GM21576 (cell line): Measurements from ENCODE around the gene KCP.
"Not testable (repeated sequence)": the region's sequence is repeated elsewhere in the genome, so short reads cannot be mapped to it uniquely, and the experiment has no call there.

Source experiments
- ATAC-seq: cut with Tn5 transposase; IDR thresholded peaks from one replicate; pipeline ENCODE4 v1.9.1; 2021; ENCODE audit warnings: mild to moderate bottlenecking, moderate library complexity; ENCODE audit not compliant: unreplicated experiment

The KCP gene

DNA sequence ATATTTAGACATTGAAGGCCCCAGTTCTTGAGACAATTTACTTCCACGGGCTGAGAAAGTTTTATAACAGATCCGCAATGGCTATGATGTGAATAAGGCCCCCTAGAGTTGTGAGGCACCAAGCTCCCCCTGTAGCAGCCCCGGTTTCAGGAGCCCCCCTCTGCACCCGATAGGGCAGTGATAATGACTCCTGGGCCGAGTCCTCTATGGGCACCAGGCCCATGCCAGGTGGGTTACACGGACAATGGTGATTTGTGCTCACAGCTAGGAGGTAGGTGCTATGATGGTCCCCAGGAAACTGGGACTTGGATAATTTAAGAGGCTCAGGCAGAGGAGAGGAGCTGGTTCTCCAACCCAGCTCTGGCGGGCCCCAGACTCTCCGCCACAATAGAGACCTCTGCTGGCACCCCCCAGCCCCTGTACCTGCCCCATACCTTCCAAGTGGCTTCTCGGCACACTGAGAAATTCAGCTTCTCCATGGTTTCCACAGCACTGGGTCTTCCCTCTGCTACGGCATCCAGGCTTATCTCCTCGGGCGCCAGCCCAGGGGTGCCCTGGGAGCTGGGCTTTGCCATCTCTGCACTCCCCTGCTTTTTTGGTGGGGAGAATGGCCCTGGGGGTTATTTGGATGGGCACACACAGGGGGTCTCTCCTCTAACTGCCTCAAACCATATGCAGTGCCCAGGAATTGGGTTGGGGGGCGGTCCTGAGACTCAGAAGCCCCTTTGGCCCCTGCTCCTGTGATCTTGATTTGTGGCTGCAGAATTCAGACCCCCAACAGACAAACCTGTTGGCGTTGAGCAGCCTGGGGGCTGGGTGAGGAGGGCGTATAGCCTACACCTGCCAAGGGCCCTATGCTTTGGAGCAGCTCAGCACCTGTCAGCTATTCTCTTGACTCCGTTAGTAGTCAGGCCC is 12.2 kb upstream of the KCP start:
- no peak for ATAC-seq

DNA sequence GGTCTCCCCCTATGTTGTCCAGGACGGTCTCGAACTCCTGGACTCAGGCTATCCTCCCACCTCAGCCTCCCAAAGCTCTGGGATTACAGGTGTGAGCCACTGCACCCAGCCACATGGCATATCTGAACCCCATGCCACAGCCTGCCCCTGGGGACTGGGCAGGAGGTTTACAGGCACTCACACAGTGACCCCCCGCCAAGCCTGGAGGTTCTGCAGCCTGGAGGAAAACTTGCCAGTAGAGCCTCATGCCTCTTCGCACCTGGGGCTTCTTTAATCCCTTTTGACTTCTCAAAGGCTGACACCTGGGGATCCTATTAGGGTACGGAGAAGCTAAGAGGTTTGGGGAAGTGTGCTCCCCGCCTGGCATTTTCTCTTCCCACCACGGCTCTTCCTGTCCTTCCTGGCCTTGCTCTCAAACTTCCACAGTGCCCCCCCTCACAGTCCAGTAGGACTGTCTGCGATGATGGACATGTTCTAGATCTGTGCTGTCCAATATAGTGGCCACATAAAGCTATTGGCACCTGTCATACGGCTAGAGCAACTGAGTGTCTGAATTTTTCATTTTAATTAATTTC is 11.4 kb upstream of the KCP start:
- ATAC-seq: no peak

DNA sequence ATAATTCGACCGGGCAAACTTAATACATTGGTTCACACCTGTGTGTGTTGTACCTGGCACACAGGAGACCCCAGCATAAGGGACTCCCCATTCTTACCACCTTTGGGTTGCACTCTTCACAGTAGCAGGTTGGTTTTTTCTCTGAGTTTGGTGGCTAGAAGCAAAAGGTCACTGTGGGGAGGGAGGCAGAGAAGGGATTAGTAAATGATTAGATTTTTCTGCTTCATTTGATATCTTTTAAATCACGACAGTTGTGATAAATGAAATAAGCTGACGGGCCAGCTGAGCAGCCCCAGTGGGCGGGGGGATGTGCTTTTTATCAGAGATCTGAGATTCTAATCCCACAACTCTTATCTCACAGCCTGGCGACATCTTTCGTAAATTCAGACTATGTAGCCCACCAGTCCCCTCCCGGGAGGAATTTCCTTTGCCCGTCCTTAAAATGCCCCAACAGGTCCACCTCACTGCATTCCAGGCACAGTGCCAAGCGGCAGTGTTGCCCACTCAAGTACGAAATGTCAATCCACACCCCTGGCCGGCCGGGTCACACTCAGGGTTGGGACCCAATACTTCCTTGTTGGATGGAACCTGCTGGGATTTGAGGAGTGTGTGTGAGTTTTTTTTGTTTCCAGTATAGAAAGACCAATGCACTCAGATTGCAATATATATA is 10.5 kb upstream of the KCP start:
- no peak for ATAC-seq

DNA sequence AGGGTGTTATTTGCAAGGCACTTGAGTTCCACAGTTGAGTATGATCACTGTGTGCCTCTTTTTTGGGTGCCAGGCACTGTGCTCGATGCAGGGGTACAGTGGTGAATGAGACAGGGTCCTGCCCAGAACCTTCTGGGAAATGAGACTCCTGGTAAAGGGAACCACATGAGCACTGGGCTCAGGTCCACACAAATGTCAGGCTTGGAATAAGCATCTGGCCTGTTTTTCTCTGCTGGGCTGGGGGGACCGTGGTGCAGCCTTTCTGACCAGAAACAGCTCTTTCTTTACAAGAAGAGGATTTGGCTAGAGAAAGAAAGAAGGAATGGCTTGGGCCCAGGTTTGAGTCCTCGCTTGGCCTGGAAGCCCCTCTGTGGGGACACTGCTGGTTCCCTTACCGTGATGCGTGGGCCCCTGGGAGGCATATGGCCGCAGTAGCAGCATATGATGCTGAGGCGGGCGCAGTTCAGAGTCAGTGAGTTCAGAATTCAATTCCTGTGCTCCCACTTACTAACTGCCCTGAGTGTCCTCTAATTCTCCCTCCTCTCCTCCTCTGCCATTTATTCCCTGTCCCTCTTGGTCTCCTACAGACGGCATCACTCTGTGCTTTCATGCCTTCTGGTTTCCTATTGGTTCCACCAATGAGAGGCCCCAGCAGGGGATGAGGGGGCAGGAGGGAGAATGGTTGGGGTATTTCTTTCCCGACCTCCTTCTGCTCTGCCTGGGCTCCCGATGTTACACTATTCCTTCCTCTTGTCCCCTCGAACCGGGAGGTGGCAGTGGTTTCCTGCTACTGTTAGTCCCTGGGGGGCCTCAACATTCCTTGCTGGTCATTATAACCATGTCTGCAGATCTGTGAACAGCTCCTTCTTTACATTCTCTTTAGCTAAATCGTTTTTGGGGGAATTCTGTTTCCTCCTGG is 9.6 kb upstream of the KCP start:
- ATAC-seq: no peak

DNA sequence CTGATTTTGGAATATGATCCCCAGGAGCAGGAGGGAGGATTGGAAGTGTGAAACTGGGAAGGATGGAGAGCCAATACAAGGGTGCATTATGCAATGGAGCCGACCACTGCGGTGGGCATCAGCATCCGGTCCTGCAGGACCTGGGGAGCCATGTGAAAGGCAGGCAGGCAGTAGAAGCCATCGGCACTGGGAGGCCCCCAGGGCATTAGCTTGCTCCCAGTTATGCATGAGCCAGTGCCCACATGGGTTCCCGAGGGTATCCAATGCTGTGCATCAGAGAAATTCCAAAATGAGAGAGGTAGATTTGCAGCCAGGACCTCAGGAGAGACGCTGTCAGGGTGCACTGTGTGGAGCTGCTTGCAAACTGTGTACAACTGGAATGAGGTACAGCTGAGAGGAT is 8.7 kb upstream of the KCP start:
- no peak for ATAC-seq

DNA sequence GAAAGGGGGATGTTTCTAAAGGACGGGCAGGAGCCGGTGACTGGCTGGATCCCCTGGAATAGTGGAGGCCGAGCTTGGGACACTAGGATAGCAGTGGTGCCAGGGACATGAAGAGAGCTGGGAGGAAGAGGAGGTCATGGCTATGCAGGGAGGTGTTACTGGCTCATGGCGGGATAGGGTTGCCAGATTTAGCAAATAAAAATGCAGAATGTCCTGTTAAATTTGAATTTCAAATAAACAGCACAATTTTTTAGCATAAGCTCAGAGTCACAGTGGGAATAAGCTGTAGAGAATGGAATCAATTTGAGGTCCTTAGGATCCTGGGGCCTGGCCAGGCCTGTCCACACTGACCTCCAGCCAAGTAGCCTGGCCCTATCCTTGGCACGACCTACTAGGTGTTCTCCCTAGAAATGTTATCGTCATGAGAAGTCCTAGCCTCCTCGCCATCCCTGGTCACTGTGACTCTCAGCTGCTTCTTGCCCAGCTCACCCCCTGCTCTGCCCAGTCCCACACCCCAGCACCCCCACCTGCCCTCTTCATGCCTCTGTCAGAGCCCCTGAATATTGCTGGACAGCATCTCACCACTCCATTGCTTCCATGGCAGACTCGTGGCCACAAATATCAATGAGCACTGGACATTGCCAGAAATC is 7.6 kb upstream of the KCP start:
- no peak for ATAC-seq

DNA sequence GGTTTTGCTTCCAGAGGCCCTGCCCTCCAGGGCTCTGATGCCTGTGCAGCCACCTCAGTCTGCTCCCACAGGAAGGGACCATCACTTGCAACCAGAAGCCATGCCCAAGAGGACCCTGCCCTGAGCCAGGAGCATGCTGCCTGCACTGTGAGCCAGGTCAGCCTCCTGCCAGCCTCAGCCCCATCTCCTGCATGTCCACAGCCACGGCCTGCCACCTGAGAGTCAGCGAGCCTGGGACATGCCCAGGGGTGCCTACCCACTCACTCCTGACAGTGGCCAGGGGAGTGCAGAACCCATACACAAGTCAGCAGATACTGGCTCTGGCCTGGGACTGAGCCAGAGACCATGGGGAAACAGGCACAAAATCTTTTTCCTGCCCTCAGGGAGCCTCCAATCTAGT is 6.6 kb upstream of the KCP start:
- no peak for ATAC-seq

DNA sequence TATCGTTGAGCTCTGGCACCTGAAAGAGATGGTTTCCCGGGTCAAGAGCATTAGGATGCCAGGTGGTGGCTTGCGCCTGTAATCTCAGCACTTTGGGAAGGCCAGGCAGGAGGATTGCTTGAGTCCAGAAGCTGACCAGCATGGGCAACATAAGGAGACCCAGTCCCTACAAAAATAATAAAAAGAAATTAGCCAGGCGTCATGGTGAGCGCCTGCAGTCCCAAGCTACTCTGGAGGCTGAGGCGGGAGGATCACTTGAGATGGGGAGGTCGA is 6.1 kb upstream of the KCP start:
- no peak for ATAC-seq

DNA sequence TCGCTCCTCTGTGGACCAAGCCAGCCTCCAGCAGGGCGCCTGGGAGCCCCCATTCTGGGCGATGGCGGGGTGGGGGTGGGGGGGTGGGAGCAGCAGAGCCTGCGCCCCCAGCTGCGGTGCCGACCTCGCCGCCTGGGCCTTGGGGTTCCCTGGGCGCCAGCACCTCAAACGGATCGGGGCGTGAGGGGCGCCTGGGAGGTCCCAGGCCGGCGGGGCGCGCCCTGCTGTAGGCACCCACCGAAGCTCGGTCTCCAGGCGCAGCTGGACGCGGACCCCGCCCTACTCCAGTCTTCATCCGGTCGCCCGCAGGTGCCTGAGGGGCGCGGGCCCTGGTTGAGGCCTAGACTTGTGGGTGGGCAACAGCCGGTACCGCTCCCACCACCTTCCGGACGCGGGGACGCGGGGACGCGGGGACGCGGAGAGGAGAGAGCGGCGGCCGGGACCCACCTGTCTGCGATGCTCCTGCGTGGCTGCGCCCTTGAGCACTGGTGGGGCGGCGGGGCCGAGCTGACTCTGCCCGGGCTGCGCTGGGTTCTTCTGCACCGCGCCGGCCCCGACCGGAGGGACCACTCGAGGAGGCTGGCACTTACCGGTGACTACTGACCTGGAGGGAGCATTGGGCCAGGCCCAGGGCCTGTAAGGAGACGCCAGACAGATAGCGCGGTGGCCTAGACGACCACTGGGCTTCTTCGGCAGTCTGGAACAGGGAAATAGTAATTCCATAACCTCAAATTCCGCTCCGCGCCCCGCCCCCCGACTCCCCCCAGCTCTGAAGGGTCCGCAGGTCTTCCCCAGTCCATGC is 5.5 kb upstream of the KCP start:
- ATAC-seq: no peak

DNA sequence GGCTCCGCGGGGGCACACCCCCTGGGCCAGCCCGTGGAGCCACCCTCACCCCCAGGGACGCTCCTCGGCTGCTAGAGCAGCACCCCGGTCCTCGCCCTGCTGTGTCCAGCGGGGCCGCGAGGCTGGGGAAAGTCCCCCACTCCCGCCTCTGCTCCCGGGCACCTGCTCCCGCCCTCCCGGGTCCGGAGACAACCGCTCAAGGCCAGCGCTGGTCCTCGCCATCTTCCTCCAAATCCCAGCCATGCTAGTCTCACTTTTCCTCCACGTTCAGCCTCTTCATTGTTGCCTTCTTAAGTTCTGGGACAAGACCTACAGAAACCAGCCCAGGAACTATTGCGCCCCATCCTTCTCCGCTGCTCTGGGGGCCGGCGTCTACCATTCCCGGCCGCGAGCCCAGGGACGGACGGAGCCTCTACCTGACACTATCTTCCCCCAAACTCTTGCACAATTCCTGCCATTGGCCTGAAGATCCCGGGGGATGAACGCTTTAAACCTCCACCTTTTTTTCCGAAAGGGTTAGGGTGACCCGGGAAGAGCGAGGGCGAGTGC is 4.8 kb upstream of the KCP start:
- ATAC-seq: no peak

DNA sequence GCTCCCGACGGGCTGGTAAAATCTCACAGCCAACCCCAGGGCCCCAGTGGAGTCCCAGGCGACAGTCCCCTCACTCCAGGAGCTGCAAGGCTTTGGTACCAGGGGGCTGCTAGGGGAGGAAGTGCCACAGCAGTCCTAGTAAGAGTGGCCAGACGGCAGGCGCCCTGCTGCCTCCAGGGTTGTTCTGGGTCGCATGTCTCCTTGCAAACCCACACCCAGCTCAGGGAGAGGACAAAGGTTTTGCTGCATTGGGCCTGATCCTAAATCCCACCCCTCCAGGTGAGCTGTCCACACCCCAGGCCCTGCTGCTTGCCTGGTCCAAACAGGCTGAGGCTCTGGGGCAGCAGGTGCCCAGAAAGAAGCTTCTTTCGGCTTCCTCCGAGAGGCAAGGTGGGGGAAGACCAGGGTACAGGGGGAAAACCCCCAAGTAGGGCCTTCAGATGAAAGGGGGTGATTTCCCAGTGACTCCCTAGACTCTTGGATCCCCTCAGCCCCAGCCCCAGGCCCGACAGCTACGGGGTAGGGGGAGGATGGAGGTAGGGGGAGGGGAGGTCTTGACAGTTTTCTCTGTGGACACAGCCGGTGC is 4.2 kb upstream of the KCP start:
- ATAC-seq: peak; percentile 42

DNA sequence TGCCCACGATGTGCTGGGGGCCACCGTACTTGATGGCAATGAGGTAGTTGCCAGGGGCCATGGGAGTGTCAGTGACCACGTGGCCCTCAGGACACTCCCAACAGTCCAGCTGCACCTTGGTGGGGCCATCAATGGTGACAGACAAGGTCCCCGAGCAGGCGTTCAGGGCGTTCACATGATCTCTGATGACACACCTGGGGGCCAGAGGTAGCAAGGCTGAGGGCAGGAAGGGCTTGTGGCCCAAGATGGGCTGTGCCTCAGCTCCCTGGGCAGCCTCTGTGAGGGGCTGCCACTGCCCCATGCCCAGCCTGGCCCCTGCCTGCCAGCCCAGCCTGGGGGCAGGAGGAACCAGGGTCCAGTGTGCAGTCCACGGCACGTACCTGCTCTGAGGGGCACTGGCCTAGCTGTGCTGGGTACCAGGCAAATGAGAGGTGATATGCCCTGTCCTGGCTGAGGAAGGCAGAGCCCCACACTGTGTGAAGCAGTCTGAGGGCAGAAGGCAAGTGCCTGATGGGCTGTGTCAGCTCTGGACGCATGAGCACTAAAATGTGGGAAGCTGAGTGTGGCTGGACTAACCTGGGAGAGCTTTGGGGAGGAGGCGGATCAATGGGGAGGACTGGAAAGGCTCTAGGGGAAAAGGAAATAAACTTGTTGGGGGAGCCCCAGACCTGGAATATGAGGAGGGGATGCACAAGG is 3.5 kb upstream of the KCP start:
- no peak for ATAC-seq

DNA sequence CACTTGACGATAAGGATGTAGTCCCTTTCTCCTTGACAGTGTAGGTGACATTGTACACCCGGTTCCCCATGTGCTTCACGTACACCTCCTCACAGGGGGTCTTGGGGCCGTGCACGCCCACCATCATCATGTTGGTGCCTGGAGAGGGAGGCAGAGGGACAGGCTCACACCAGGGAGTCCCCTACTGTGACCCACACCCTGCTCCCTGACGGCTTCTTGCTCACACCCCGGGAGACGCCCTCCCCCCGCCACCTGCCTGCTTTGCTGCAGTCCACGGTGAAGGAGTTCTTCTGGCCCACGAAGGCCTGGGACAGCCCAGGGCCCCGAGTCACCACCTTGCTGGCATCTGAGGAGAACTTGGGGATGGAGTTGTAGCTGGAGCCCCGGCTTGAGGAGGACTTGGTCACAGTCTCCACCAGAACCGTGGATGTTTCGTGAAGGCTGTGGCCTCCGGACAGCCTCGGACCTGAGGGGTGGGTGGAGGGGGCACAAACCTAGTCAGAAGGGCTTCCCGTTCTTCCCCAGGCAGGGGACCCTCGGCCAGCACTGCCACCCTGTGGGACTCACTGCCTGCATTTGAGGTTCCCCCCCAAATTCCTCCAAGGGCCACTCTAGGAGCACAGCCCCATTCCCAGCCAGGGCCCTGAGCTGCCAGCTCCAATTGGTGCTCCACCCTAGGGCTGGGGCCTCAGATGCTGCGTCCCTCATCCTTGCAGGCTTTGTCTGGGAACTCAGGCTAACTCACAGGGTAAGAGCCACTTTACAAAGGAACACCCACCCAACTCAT is 2.4 kb upstream of the KCP start:
- ATAC-seq: not testable (repeated sequence)

DNA sequence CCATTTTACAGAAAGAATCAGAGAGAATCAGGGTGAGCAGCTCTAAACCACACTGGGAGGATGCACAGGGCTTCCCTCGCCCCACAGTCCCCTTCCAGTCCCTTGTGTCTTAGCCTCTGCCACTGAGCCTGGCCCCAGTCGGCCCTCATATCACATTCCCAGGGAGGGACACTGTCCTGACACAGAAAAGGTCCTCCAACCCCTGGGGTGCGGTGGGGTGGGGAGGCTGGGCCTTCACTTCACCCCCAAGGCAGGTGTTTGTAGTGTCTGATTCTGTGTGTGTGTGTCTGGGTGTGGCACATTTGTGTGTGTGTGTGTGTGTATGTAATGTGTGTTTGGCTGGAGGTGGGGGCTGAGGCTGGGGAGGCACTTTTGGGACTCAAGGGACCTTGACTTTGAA is 1.8 kb upstream of the KCP start:
- no peak for ATAC-seq

DNA sequence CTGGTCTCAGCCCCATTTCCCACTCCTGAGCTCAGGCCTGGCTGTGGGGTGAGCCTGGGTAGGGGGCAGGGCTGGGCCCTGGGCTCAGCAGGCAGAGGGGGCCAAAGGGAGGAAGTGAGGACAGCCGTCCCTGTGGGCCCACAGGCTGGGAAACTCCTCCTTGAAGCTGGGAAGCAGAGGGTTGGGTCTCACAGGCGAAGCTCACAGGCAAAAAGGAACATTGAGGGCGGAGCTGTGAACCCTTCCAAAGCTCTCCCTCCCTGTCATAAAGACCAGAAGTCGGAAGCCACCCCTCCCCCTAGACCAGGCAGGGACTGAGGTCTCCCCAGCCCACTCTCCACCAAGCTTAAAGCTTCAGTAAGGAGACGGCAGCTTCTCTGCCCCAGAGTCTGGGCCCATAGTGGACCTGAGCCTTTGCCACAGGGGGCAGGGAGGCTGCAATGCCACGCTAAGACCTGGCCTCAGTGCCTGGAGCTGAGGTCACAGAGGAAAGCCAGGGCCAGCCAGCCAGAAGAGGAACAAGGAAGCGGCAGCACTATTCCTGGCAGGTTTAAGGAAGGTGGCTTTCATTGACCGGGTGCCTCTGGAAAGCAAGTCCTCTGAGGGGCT is 1.0 kb upstream of the KCP start:
- no peak for ATAC-seq

DNA sequence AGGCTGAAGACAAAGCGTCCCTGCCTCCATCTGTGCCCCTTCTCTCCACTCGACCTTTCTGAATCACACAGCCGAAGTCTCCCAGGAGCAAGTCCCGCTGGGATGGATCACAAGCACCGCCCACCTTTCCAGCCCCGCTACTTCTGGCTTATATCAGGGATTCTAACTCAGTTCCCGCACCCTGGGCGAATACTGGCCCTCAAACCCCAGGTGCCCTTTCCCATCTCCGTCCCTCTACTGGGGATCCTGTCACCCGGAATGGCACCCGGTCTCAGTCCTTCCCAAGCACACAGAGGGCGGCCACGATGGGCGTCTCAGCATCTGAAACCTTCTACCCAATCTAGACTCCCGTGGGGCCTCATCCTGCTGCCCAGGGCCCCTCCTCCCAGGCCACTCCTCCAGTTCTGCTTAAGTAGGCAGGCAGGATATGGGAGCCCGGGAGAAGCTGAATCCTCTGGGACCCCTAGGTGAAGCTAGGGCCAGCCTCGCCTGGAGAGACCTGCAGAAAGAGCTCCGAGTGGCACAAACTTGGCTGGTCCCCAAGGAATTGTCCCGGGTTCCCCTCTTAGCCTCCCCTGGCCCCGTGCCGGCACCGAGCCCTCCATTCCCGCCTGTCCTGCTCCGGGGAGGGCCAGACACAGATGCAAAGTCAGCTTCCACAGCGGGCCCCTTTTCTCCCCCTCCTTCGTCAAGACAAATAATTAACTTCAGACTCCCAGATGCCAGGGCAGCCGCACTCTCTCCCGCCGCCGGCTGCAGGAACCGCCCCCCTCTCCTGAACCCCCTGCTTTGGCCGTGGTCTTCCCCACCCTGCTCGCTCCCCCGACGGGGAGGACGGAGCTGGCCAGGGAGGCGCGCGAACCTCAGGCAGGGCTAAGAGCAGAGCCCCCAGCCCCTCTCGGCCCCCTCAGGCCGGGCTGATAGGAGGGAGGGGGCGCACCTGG is 612 bp downstream of the KCP start:
- ATAC-seq: no peak
